GM12873 (cell line): ENCODE results near the gene WBP2.

Source experiments
- CTCF ChIP-seq: IDR thresholded peaks from 2 replicates; pipeline ENCODE4 v1.5.1; 2012; ENCODE audit warnings: low read depth, mild to moderate bottlenecking, moderate library complexity, low read length, control low read depth; ENCODE audit not compliant: insufficient read depth; ENCODE audit errors: missing control alignments

The WBP2 gene

GRCh38 chr17:75813081-75814020, 41.8 kb downstream of the WBP2 start:
- no peak for TF ChIP-seq CTCF

GRCh38 chr17:75812096-75813013, 42.8 kb downstream of the WBP2 start:
- TF ChIP-seq CTCF: no peak

DNA sequence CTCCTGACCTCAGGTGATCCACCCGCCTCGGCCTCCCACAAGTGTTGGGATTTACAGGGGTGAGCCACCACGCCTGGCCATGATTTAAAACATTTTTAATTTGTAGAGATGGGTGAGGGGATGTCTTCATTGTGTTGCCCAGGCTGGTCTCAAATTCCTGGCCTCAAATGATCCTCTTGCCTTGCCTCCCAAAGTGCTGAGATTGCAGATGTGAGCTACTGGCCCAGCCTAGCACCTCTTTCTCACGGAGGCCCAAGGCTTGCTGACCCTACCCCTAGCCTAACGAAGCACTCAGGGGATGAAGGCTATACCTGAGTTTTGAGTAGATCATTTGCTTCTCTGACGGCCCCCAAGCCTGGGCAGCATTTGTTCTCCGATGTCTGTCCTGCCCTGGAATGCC, 44.0 kb downstream of the WBP2 start:
- TF ChIP-seq CTCF: no peak

- TF ChIP-seq CTCF: no peak
Measured at GRCh38 chr17:75810216-75810615, 44.9 kb downstream of the WBP2 start.

DNA sequence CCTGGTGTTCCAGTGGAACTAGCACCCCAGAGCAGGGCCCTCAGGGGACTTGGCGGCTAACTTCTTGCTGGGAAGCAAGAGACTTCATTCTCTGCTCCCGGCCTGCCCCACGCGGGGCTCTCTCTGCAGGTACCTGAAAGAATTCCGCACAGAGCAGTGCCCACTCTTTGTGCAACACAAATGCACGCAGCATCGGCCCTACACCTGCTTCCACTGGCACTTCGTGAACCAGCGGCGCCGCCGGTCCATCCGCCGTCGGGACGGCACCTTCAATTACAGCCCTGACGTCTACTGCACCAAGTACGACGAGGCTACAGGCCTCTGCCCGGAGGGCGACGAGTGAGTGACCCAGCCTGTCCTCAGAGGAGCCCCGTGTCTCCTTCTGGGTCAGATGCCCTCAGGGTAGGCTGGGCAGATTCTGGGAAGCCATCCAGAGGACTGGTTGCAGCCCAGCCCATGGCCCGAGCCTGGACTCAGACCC, 45.5 kb downstream of the WBP2 start:
- no peak for TF ChIP-seq CTCF

- no peak for TF ChIP-seq CTCF
Measured at GRCh38 chr17:75808905-75809621, 46.1 kb downstream of the WBP2 start.
